HCT116 (cell line): ENCODE measurements around the gene CCNL2. TPM values are rescaled to one million over a fixed set of nuclear protein-coding genes. Genes with fewer than 3 reads are reported as not detected.

Source experiments
- ATAC-seq: fragments of 200-7000 bp; cut with Tn5 transposase; 2 replicates; pipeline ENCODE4 v1.9.1; 2020; ENCODE audit warnings: mild to moderate bottlenecking, moderate library complexity
- BruUV-seq: library from RNA; stranded (reverse); fragments of 400-500 nt; replicated peaks from 2 replicates; lab custom pipeline; 2021; lab: Mats Ljungman, UMichigan
- CTCF ChIA-PET: fragments of 300-600 bp; sonication (Branson Sonifier 250); formaldehyde crosslinking; loops from one replicate; lab custom pipeline; 2021; ENCODE audit warnings: antibody characterized with exemption; lab: Charles Lee
- POLR2A ChIA-PET: fragments of 300-600, 350-600 bp; sonication (Branson Sonifier 250); formaldehyde crosslinking; loops from one replicate; lab custom pipeline; 2021; ENCODE audit warnings: antibody characterized with exemption; lab: Charles Lee
- RAD21 ChIA-PET, 2 experiments: fragments of 300-600 bp; sonication (Branson Sonifier 250); formaldehyde crosslinking; loops; one replicate each; lab custom pipeline; 2023; ENCODE audit warnings: low total read pairs in 2 of 2; ENCODE audit not compliant: uncharacterized antibody in 2 of 2, unreplicated experiment in 2 of 2, low non-redundant PET in 1 of 2; lab: Charles Lee
- DNase-seq: peaks from one replicate; pipeline ENCODE4 v3.0.0-alpha.2; 2010; ENCODE audit warnings: low read depth, low spot score
- H2AFZ ChIP-seq: fragments of 200-600 bp; shearing (Covaris generic), sonication (generic); 2 replicates; pipeline ENCODE4 v1.6.1; 2017; ENCODE audit warnings: low read depth, mixed run types, mixed read lengths, antibody characterized with exemption, low read length; ENCODE audit not compliant: poor library complexity, severe bottlenecking
- H3K27ac ChIP-seq: 2 replicates; pipeline ENCODE4 v1.5.1; 2012; ENCODE audit warnings: low read depth, low read length
- H3K27me3 ChIP-seq: fragments of 200-600 bp; sonication (generic); 2 replicates; pipeline ENCODE4 v1.6.1; 2016; ENCODE audit warnings: mixed run types, low read length, mixed read lengths; ENCODE audit not compliant: insufficient read depth
- H3K36me3 ChIP-seq, 2 experiments: fragments of 200-500 bp in 1 of 2; fragments of 200-600 bp in 1 of 2; sonication (Bioruptor generic) in 1 of 2; sonication (generic) in 1 of 2; 2 replicates each; pipeline versions ENCODE4 v1.5.1 to v1.6.1; 2014 to 2016; ENCODE audit warnings: low read length in 2 of 2, inconsistent platforms in 1 of 2, mixed read lengths in 1 of 2, mixed run types in 1 of 2; ENCODE audit not compliant: insufficient read depth in 2 of 2, control insufficient read depth in 1 of 2
- H3K4me1 ChIP-seq, 2 experiments: fragments of 200-600 bp in 1 of 2; sonication (generic) in 1 of 2; 2 replicates each; pipeline versions ENCODE4 v1.5.1 to v1.6.1; 2012 to 2017; ENCODE audit warnings: low read length in 2 of 2, inconsistent platforms in 1 of 2, mild to moderate bottlenecking in 1 of 2, mixed read lengths in 1 of 2, mixed run types in 1 of 2, moderate library complexity in 1 of 2; ENCODE audit not compliant: insufficient read depth in 2 of 2, control insufficient read depth in 1 of 2
- H3K4me2 ChIP-seq: fragments of 200-600 bp; sonication (generic); 2 replicates; pipeline ENCODE4 v1.6.1; 2017; ENCODE audit warnings: mixed run types, low read length, mixed read lengths
- H3K4me3 ChIP-seq, 2 experiments: fragments of 200-600 bp in 1 of 2; sonication (generic) in 1 of 2; replicated peaks in 1 of 2; 2 replicates each; pipeline ENCODE4 v1.5.1; 2011 to 2016; ENCODE audit warnings: low read length in 2 of 2, control low read depth in 1 of 2, low read depth in 1 of 2, mild to moderate bottlenecking in 1 of 2, mixed read lengths in 1 of 2, mixed run types in 1 of 2
- H3K79me2 ChIP-seq: fragments of 200-600 bp; sonication (generic); 2 replicates; pipeline ENCODE4 v1.6.1; 2017; ENCODE audit warnings: mild to moderate bottlenecking, mixed run types, low read length, moderate library complexity, mixed read lengths; ENCODE audit not compliant: insufficient read depth
- H3K9ac ChIP-seq: fragments of 200-600 bp; sonication (generic); 2 replicates; pipeline ENCODE4 v1.6.1; 2016; ENCODE audit warnings: low read length, mixed read lengths
- H3K9me2 ChIP-seq: fragments of 200-600 bp; sonication (generic), shearing (Covaris generic); 2 replicates; pipeline ENCODE4 v1.6.1; 2017; ENCODE audit warnings: mixed run types, mild to moderate bottlenecking, moderate library complexity; ENCODE audit not compliant: insufficient read depth
- H3K9me3 ChIP-seq, 2 experiments: fragments of 200-500 bp in 1 of 2; fragments of 200-600 bp in 1 of 2; sonication (Bioruptor generic) in 1 of 2; sonication (generic) in 1 of 2; 2 replicates each; pipeline ENCODE4 v1.6.1; 2014 to 2017; ENCODE audit warnings: low read length in 2 of 2, mixed read lengths in 2 of 2, inconsistent platforms in 1 of 2, low read depth in 1 of 2, mild to moderate bottlenecking in 1 of 2, mixed run types in 1 of 2, moderate library complexity in 1 of 2; ENCODE audit not compliant: control insufficient read depth in 1 of 2, insufficient read depth in 1 of 2
- H4K20me1 ChIP-seq: fragments of 200-600 bp; sonication (generic), shearing (Covaris generic); 2 replicates; pipeline ENCODE4 v1.6.1; 2017; ENCODE audit warnings: mixed run types, mild to moderate bottlenecking, moderate library complexity; ENCODE audit not compliant: insufficient read depth
- CEBPB ChIP-seq: IDR thresholded peaks from 2 replicates; pipeline ENCODE4 v1.6.1; 2012; ENCODE audit warnings: low read depth
- EGR1 ChIP-seq: IDR thresholded peaks from 2 replicates; pipeline ENCODE4 v1.6.1; 2012; ENCODE audit warnings: low read depth
- EZH2phosphoT487 ChIP-seq: fragments of 200-600 bp; IDR thresholded peaks from 2 replicates; pipeline ENCODE4 v1.6.1; 2018; ENCODE audit warnings: antibody characterized with exemption, borderline replicate concordance
- RAD21 ChIP-seq: IDR thresholded peaks from 2 replicates; pipeline ENCODE4 v1.6.1; 2012; ENCODE audit warnings: low read depth, mild to moderate bottlenecking
- SIN3A ChIP-seq: IDR thresholded peaks from 2 replicates; pipeline ENCODE4 v1.6.1; 2012; ENCODE audit warnings: low read depth
- SRF ChIP-seq: IDR thresholded peaks from 2 replicates; pipeline ENCODE4 v1.6.1; 2012; ENCODE audit warnings: low read depth
- TCF7L2 ChIP-seq: IDR thresholded peaks from 2 replicates; pipeline ENCODE4 v1.7.0; 2011; ENCODE audit warnings: borderline replicate concordance, inconsistent platforms; ENCODE audit not compliant: insufficient read depth, insufficient read length; ENCODE audit errors: extremely low read depth
- YY1 ChIP-seq: IDR thresholded peaks from 2 replicates; pipeline ENCODE4 v1.6.1; 2011; ENCODE audit warnings: low read length, low read depth, moderate library complexity, mild to moderate bottlenecking; ENCODE audit not compliant: insufficient replicate concordance; ENCODE audit errors: extremely low read depth
- intact Hi-C: fragments of 100-400 bp; cut with micrococcal nuclease; formaldehyde crosslinking; loops from 2 replicates; pipeline ENCODE4 v1.10.0; 2022
- total RNA-seq: library from RNA; stranded (reverse); gene quantifications from one replicate; pipeline ENCODE4 v1.2.1, GENCODE V29; 2021; ENCODE audit not compliant: unreplicated experiment
- TF ChIP-seq, protein P1 (sequence below), 3 experiments: fragments of 200-600 bp in 1 of 3; sonication (generic) in 1 of 3; IDR thresholded peaks in 2 of 3; conservative IDR thresholded peaks in 1 of 3; 2 replicates each; pipeline ENCODE4 v1.5.1; 2012 to 2017; ENCODE audit warnings: low read depth in 2 of 3, low read length in 2 of 3, antibody characterized with exemption in 1 of 3, borderline replicate concordance in 1 of 3, control low read depth in 1 of 3, mild to moderate bottlenecking in 1 of 3, mixed read lengths in 1 of 3, mixed run types in 1 of 3, moderate library complexity in 1 of 3; ENCODE audit not compliant: insufficient read depth in 1 of 3
- TF ChIP-seq, protein P2 (sequence below): IDR thresholded peaks from 2 replicates; pipeline ENCODE4 v1.6.1; 2012
- TF ChIP-seq, protein P3 (sequence below): IDR thresholded peaks from 2 replicates; pipeline ENCODE4 v1.6.1; 2012

CCNL2 gene
- total RNA-seq, 1 experiment from 2014 or later: 173 TPM

DNA sequence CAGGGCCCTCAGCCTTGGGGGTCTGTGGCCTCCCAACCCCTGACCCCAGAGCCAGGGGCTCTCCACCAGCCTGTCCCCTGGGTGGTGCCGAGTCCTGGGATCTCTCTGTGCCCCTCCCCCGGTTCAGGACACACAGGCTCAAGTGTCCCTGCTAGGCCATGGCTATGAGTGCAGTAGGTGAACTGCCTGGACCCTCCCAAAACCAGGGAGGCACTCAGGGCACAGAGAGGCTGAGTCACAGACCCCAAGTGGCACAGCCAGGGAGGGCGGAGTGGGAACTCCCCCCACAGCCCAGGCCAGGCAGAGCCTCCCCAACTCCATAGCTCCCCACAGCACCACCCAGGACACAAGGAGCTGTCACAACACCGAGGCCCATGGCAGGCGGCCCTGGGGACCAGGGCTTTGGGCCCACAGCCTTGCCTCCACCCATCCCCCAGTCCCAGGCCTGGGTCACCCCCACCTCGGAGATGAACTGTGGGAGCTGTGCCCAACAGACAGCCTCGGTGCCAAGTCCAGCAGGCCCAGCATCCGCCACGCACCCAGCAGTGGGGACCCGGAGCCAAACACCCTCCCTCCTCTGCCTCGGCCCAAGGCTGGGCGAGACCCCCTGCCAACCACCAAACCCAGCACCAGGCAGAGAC lies 53.2 kb downstream of the CCNL2 start:
- ATAC-seq (no peak), DNase-seq (no peak)
- intact Hi-C loops: loop anchor here (2.0 to 10.0 kb wide), 4 partner anchors 29 to 274 kb away; partner anchors contain the start of genes ACAP3, AURKAIP1, MIB2 and PUSL1
- ChIA-PET RAD21 (no interaction called here), CTCF (interaction anchor here (1.3 kb wide), 1 partner anchor 29 kb away, joined by 3 read pairs; the partner anchor contains the start of gene AURKAIP1), POLR2A (no interaction called here)
- Histone ChIP-seq H3K36me3 (peaks cover 2 to 11% of the 10 kb centered on the region in 2 experiments; a peak in 2 of 4 replicates), H2AFZ (no peak overlapping the region), H3K9me2 (no peaks in the 10 kb centered on the region), H3K79me2 (peaks cover 76% of the 10 kb centered on the region), H3K4me2 (peak overlapping the region; percentile 96), H3K27ac (peak overlapping the region; percentile 100), H4K20me1 (no peaks in the 10 kb centered on the region), H3K9ac (peak overlapping the region; percentile 76), H3K4me1 (peaks cover 41 to 56% of the 10 kb centered on the region in 2 experiments), H3K9me3 (no peaks in the 10 kb centered on the region), H3K4me3 (peak overlapping the region; percentile 45 to 55), H3K27me3 (no peaks in the 10 kb centered on the region)
- no peak for TF ChIP-seq EZH2phosphoT487
- TF ChIP-seq SRF: no peak
- no peak for TF ChIP-seq RAD21
- TF ChIP-seq CEBPB: no peak
- no peak for TF ChIP-seq YY1
- TF ChIP-seq TCF7L2: no peak
- no TSS peak for BruUV-seq

DNA sequence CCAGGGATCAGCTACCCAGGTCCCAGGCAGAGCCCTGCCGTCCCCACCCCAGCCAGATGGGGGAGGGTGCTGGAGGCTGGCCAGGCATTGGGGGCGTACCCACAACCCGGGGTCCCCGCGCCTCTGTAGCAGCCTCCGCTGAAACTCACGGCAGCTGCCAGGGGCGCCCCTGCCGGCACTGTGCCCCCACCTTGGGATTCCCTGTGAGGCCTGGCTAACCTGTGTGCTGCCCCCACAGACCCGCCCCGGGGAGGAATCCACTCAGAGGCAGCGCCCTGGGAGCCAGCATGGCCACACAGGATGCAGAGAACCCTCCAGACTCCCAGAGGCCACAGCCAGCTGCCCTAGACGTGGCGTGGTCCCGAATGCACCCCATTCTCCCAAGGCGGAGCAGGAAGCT lies 53.8 kb downstream of the CCNL2 start:
- Histone ChIP-seq H4K20me1 (no peaks in the 10 kb centered on the region), H3K9me2 (no peaks in the 10 kb centered on the region), H2AFZ (no peak overlapping the region), H3K4me1 (peaks cover 41 to 56% of the 10 kb centered on the region in 2 experiments), H3K4me3 (peak overlapping the region; percentile 45 to 55), H3K27ac (peak overlapping the region; percentile 100), H3K9me3 (no peaks in the 10 kb centered on the region), H3K9ac (peak overlapping the region; percentile 76), H3K27me3 (no peaks in the 10 kb centered on the region), H3K79me2 (peaks cover 82% of the 10 kb centered on the region), H3K36me3 (peaks cover 2 to 17% of the 10 kb centered on the region in 2 experiments; a peak in 3 of 4 replicates), H3K4me2 (peak overlapping the region; percentile 96)
- TF ChIP-seq, protein P1, sequence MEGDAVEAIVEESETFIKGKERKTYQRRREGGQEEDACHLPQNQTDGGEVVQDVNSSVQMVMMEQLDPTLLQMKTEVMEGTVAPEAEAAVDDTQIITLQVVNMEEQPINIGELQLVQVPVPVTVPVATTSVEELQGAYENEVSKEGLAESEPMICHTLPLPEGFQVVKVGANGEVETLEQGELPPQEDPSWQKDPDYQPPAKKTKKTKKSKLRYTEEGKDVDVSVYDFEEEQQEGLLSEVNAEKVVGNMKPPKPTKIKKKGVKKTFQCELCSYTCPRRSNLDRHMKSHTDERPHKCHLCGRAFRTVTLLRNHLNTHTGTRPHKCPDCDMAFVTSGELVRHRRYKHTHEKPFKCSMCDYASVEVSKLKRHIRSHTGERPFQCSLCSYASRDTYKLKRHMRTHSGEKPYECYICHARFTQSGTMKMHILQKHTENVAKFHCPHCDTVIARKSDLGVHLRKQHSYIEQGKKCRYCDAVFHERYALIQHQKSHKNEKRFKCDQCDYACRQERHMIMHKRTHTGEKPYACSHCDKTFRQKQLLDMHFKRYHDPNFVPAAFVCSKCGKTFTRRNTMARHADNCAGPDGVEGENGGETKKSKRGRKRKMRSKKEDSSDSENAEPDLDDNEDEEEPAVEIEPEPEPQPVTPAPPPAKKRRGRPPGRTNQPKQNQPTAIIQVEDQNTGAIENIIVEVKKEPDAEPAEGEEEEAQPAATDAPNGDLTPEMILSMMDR (IDR thresholded peaks at IDR 0.05 in 2 of 3, conservative IDR thresholded peaks at IDR 0.05 in 1 of 3; ENCODE audit: borderline replicate concordance in 1 of 3, insufficient read depth in 1 of 3, low read depth in 2 of 3, low read length in 2 of 3): 0 out of 6 replicates have a peak, but pooled peaks of 1 of the 3 experiments have one; percentile 6
- TF ChIP-seq, protein P2, sequence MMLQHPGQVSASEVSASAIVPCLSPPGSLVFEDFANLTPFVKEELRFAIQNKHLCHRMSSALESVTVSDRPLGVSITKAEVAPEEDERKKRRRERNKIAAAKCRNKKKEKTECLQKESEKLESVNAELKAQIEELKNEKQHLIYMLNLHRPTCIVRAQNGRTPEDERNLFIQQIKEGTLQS: no peak
- TF ChIP-seq, protein P3, sequence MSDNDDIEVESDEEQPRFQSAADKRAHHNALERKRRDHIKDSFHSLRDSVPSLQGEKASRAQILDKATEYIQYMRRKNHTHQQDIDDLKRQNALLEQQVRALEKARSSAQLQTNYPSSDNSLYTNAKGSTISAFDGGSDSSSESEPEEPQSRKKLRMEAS: no peak
- no peak for TF ChIP-seq EGR1
- TF ChIP-seq SIN3A: no peak
- ChIA-PET POLR2A (no interaction called here), CTCF (interaction anchor here (1.3 kb wide), 1 partner anchor 30 kb away, joined by 3 read pairs; the partner anchor contains the start of gene AURKAIP1), RAD21 (no interaction called here)
- ATAC-seq (peak; percentile 8), DNase-seq (no peak)
- BruUV-seq: no TSS peak
- intact Hi-C loops: loop anchor here (2.0 to 10.0 kb wide), 4 partner anchors 29 to 273 kb away; partner anchors contain the start of genes ACAP3, AURKAIP1, MIB2 and PUSL1
